ENCODE measurements around the gene DOHH.

DOHH gene

DNA sequence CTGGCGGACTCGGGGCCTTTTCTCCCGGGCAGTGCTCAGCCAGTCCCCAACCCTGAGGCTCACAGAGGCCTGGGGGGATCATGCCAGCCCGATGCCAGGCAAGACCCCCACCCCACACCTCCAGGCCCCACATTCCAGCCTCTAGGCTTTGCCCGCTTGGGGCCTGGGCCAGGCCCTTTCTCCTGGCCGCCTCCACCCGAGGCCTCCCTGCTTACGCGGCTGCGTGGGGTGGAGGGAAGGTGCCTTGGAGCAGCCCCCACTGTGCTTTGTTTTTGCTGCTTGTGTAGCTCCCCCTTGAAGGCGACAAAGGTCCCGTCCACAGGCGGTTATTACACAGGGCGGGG lies 58.5 kb downstream of the DOHH start:
- no peak overlapping the region for H3K27ac ChIP-seq
- TF ChIP-seq, protein P1, sequence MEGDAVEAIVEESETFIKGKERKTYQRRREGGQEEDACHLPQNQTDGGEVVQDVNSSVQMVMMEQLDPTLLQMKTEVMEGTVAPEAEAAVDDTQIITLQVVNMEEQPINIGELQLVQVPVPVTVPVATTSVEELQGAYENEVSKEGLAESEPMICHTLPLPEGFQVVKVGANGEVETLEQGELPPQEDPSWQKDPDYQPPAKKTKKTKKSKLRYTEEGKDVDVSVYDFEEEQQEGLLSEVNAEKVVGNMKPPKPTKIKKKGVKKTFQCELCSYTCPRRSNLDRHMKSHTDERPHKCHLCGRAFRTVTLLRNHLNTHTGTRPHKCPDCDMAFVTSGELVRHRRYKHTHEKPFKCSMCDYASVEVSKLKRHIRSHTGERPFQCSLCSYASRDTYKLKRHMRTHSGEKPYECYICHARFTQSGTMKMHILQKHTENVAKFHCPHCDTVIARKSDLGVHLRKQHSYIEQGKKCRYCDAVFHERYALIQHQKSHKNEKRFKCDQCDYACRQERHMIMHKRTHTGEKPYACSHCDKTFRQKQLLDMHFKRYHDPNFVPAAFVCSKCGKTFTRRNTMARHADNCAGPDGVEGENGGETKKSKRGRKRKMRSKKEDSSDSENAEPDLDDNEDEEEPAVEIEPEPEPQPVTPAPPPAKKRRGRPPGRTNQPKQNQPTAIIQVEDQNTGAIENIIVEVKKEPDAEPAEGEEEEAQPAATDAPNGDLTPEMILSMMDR (conservative IDR thresholded peaks at IDR 0.05), result no peak

GRCh38 chr19:3441089-3441985 lies 59.1 kb downstream of the DOHH start:
- H3K27ac ChIP-seq, result no peak overlapping the region
- TF ChIP-seq, protein P1 (conservative IDR thresholded peaks at IDR 0.05), result no peak
